ENCODE measurements around the gene SH3GL3. TPM values are rescaled to one million over a fixed set of nuclear protein-coding genes. Genes with fewer than 3 reads are reported as not detected.

The SH3GL3 gene
- polyA plus RNA-seq, 1 of the 3 experiments (the other 2 are of a cell fraction), result not detected

DNA sequence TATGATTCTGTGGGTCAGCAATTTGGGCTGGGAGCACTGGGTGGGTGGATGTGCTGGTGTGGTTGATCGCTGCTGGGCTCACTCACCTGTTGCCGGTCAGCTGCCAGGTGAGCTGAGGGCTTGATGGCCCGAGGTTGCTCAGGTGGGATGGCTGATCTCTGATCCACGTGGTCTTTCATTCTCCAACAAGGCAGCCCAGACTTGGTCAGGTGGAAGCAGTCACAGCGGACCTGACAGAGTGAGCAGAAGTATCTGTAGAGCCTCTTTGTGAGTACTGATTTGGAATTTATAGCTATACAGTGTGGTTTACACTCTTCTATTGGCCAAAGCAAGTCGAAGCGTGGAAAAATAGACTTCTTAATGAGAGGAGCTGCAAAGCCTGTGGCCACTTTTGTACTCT, 109.6 kb downstream of the SH3GL3 start:
- POLR2A ChIA-PET, result no interaction called here
- CTCF ChIA-PET, result interaction anchor here (3.0 to 4.5 kb wide), 3 partner anchors 9 to 308 kb away, joined by 10 to 48 read pairs (median 17); no protein-coding TSS in a partner anchor

DNA sequence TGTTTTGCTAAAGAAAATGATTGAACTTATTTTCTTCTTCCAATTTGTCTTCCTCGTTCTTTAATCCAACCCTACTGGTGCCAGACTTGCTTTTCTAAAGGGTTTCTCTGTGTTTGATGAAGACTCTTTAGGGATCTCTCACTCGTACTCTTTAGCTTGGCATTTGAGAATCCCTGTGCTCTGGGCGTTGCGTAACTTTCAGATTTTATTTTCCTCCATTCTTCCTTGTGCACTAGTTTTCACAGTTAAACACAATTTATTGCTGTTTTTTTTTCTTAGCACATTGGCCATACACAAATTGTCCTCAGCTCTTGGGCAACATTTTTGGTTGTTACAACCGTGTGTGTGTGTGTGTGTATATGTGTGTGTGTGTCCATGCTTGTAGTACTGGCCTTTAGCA, 111.0 kb downstream of the SH3GL3 start:
- no peak overlapping the region for H3K4me2 ChIP-seq
- TF ChIP-seq GATA2 (CRISPR knock-in tag; IDR thresholded peaks at IDR 0.05), result no peak
- TF ChIP-seq NFIC (IDR thresholded peaks at IDR 0.05; ENCODE audit: borderline replicate concordance), result no peak
- no peak for TF ChIP-seq JUND (IDR thresholded peaks at IDR 0.05)
- TF ChIP-seq POLR2AphosphoS5 (IDR thresholded peaks at IDR 0.05; ENCODE audit: low read depth, low read length), result no peak
- TF ChIP-seq, protein P1, sequence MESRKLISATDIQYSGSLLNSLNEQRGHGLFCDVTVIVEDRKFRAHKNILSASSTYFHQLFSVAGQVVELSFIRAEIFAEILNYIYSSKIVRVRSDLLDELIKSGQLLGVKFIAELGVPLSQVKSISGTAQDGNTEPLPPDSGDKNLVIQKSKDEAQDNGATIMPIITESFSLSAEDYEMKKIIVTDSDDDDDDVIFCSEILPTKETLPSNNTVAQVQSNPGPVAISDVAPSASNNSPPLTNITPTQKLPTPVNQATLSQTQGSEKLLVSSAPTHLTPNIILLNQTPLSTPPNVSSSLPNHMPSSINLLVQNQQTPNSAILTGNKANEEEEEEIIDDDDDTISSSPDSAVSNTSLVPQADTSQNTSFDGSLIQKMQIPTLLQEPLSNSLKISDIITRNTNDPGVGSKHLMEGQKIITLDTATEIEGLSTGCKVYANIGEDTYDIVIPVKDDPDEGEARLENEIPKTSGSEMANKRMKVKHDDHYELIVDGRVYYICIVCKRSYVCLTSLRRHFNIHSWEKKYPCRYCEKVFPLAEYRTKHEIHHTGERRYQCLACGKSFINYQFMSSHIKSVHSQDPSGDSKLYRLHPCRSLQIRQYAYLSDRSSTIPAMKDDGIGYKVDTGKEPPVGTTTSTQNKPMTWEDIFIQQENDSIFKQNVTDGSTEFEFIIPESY (IDR thresholded peaks at IDR 0.05; ENCODE audit: borderline replicate concordance, low read depth), result no peak
- TF ChIP-seq, protein P2, sequence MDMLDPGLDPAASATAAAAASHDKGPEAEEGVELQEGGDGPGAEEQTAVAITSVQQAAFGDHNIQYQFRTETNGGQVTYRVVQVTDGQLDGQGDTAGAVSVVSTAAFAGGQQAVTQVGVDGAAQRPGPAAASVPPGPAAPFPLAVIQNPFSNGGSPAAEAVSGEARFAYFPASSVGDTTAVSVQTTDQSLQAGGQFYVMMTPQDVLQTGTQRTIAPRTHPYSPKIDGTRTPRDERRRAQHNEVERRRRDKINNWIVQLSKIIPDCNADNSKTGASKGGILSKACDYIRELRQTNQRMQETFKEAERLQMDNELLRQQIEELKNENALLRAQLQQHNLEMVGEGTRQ (IDR thresholded peaks at IDR 0.05; ENCODE audit: borderline replicate concordance, low read depth, low read length), result no peak
- no peak for TF ChIP-seq EP300 (IDR thresholded peaks at IDR 0.05; ENCODE audit: borderline replicate concordance in 1 of 2, low read depth in 1 of 2, low read length in 1 of 2)
- TF ChIP-seq TCF12 (IDR thresholded peaks at IDR 0.05), result no peak
- TF ChIP-seq MXI1 (IDR thresholded peaks at IDR 0.05; ENCODE audit: low read depth, low read length), result no peak
- TF ChIP-seq NRF1 (IDR thresholded peaks at IDR 0.05; ENCODE audit: low read depth, low read length), result no peak
- TF ChIP-seq RCOR1 (IDR thresholded peaks at IDR 0.05; ENCODE audit: low read length), result no peak
- H2AFZ ChIP-seq (ENCODE audit: low read depth), result no peak overlapping the region
- H3K36me3 ChIP-seq (replicated peaks in 1 of 2; ENCODE audit: control insufficient read depth in 1 of 2, insufficient read depth in 2 of 2, low read length in 1 of 2), result no peaks in the 10 kb centered on the region
- WGBS (ENCODE audit: low lambda C conversion rate), result 17% methylated on average over 5 of the region's 5 CpGs
- no peaks in the 10 kb centered on the region for H3F3A ChIP-seq (replicated peaks; ENCODE audit: insufficient read depth)
- H3K27ac ChIP-seq (ENCODE audit: low read depth in 2 of 2, low read length in 1 of 2), result no peak overlapping the region
- no peaks in the 10 kb centered on the region for H3K9me3 ChIP-seq
- H4K20me1 ChIP-seq (ENCODE audit: insufficient read depth), result no peaks in the 10 kb centered on the region
- H3K9ac ChIP-seq, result no peak overlapping the region
- CTCF ChIA-PET, result interaction anchor here (0.9 to 5.7 kb wide), 10 partner anchors 7 to 310 kb away, joined by 3 to 69 read pairs (median 6); no protein-coding TSS in a partner anchor
- POLR2A ChIA-PET, result no interaction called here
- H3K9me2 ChIP-seq, result no peaks in the 10 kb centered on the region
- H3K4me3 ChIP-seq (ENCODE audit: low read depth in 2 of 2, low read length in 1 of 2), result no peak overlapping the region
- peaks cover 14% of the 10 kb centered on the region; the same call in 1 of the 2 replicates for H3K27me3 ChIP-seq (ENCODE audit: insufficient read depth)
- H3K4me1 ChIP-seq (ENCODE audit: control insufficient read depth in 1 of 2, insufficient read depth in 2 of 2, low read depth in 1 of 2, low read length in 1 of 2), result no peaks in the 10 kb centered on the region
- no peak for DNase-seq
- H3K79me2 ChIP-seq (ENCODE audit: insufficient read depth), result no peaks in the 10 kb centered on the region

More for the DNA sequence above, 109.6 kb downstream of the SH3GL3 start:
- no peaks in the 10 kb centered on the region for H3K79me2 ChIP-seq (ENCODE audit: insufficient read depth)
- H3K4me2 ChIP-seq, result no peak overlapping the region
- H3F3A ChIP-seq (replicated peaks; ENCODE audit: insufficient read depth), result no peaks in the 10 kb centered on the region
- H3K9ac ChIP-seq, result no peak overlapping the region
- H3K9me2 ChIP-seq, result no peaks in the 10 kb centered on the region
- no peaks in the 10 kb centered on the region for H4K20me1 ChIP-seq (ENCODE audit: insufficient read depth)
- TF ChIP-seq GATA2 (CRISPR knock-in tag; IDR thresholded peaks at IDR 0.05) (no peak), TAF1 (IDR thresholded peaks at IDR 0.05; ENCODE audit: borderline replicate concordance, low read depth, low read length) (no peak), YY1 (IDR thresholded peaks at IDR 0.05; ENCODE audit: low read depth) (no peak), JUND (IDR thresholded peaks at IDR 0.05) (no peak), MEF2A (IDR thresholded peaks at IDR 0.05; ENCODE audit: borderline replicate concordance, low read depth) (no peak), TCF12 (IDR thresholded peaks at IDR 0.05) (no peak), RAD21 (IDR thresholded peaks at IDR 0.05; ENCODE audit: low read length) (no peak), FOXJ3 (CRISPR knock-in tag; IDR thresholded peaks at IDR 0.05) (no peak), SMC3 (IDR thresholded peaks at IDR 0.05; ENCODE audit: low read depth, low read length) (no peak), MXI1 (IDR thresholded peaks at IDR 0.05; ENCODE audit: low read depth, low read length) (no peak), RFX5 (IDR thresholded peaks at IDR 0.05; ENCODE audit: low read length) (no peak), NFIC (IDR thresholded peaks at IDR 0.05; ENCODE audit: borderline replicate concordance) (no peak), NRF1 (IDR thresholded peaks at IDR 0.05; ENCODE audit: low read depth, low read length) (no peak)
- TF ChIP-seq, protein P3, sequence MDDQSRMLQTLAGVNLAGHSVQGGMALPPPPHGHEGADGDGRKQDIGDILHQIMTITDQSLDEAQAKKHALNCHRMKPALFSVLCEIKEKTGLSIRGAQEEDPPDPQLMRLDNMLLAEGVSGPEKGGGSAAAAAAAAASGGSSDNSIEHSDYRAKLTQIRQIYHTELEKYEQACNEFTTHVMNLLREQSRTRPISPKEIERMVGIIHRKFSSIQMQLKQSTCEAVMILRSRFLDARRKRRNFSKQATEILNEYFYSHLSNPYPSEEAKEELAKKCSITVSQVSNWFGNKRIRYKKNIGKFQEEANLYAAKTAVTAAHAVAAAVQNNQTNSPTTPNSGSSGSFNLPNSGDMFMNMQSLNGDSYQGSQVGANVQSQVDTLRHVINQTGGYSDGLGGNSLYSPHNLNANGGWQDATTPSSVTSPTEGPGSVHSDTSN (IDR thresholded peaks at IDR 0.05), result no peak
- no peak overlapping the region for H2AFZ ChIP-seq (ENCODE audit: low read depth)
- DNase-seq, result no peak
- H3K27ac ChIP-seq (ENCODE audit: low read depth in 2 of 2, low read length in 1 of 2), result no peak overlapping the region
- H3K36me3 ChIP-seq (replicated peaks in 1 of 2; ENCODE audit: control insufficient read depth in 1 of 2, insufficient read depth in 2 of 2, low read length in 1 of 2), result no peaks in the 10 kb centered on the region
- no peaks in the 10 kb centered on the region for H3K9me3 ChIP-seq
- no peak overlapping the region for H3K4me3 ChIP-seq (ENCODE audit: low read depth in 2 of 2, low read length in 1 of 2)
- peaks cover 14% of the 10 kb centered on the region; the same call in 1 of the 2 replicates for H3K27me3 ChIP-seq (ENCODE audit: insufficient read depth)
- 22% methylated on average over 7 of the region's 7 CpGs for WGBS (ENCODE audit: low lambda C conversion rate)
- H3K4me1 ChIP-seq (ENCODE audit: control insufficient read depth in 1 of 2, insufficient read depth in 2 of 2, low read depth in 1 of 2, low read length in 1 of 2), result no peaks in the 10 kb centered on the region

Data from SK-N-SH (cell line).